H54 (cell line): ENCODE measurements around the gene RUSC2.
"Not testable (repeated sequence)": the region's sequence is repeated elsewhere in the genome, so short reads cannot be mapped to it uniquely, and the experiment has no call there.

ENCODE experiments used
- DNase-seq: peaks from one replicate; pipeline ENCODE4 v3.0.0; 2011; ENCODE audit warnings: low spot score, mixed read lengths; ENCODE audit not compliant: insufficient read length
- FAIRE-seq: peaks from 3 replicates; lab custom pipeline; 2011; peaks lifted over from hg19 to GRCh38; lab: Jason Lieb, UNC
- POLR2A ChIP-seq: IDR thresholded peaks from 2 replicates; pipeline ENCODE4 v1.6.1; 2011; ENCODE audit warnings: low read depth, mild to moderate bottlenecking, low read length

RUSC2 gene

GRCh38 chr9:35510383-35510753 lies 20.5 kb downstream of the RUSC2 start:
- TF ChIP-seq POLR2A = no peak
- FAIRE-seq (no peak), DNase-seq (no peak)

DNA sequence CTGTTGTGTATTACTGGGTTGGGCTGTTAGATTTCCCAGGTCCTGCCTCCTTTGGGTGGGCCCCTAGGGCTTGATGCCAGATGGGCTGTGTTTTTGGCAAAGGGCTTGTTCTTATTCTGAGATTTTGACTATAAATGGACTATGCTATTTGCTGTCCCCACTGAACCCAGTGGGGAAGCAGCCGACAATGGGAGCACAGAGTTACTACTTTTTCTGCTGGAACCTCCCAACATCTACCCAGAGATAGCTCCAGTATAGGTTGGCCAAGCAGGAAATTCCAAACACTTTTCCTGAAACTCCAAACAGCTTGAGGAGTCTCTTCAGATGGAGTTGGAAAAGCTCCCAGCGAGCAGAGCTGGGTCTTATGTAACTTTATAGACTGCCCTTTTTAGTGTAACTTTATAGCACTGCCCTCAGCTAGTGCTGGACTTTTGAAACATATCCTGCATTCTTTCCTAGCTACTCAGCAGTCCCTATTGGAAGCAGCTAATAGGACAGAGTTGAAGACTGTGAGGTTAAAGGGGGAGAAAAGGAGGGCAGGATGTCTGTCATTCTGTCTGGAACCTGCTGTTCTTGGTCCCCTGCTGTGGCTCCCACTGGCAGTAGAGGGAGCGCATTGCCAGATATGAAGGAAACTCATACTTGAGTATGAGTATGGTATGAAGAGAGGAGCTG lies 21.0 kb downstream of the RUSC2 start:
- DNase-seq (no peak), FAIRE-seq (peak; percentile 98)
- no peak for TF ChIP-seq POLR2A

GRCh38 chr9:35511453-35511852 lies 21.5 kb downstream of the RUSC2 start:
- TF ChIP-seq POLR2A = no peak
- no peak for DNase-seq
- FAIRE-seq = no peak

DNA sequence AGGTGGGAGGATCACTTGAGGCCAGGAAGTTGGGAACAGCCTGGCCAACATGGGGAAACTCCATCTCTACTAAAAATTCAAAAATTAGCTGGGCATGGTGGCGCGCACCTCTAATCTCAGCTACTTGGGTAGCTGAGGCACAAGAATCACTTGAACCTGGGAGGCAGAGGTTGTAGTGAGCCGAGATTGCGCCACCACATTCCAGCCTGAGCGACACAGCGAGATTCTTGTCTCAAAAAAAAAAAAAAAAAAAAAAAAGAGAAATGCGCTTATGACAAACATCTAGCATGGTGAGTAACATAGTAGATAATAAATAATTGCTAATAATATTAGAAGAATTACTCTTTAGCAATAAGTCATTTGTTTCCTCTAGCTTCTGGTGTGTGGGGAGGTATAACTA lies 25.9 kb downstream of the RUSC2 start:
- DNase-seq (no peak), FAIRE-seq (no peak)
- no peak for TF ChIP-seq POLR2A

DNA sequence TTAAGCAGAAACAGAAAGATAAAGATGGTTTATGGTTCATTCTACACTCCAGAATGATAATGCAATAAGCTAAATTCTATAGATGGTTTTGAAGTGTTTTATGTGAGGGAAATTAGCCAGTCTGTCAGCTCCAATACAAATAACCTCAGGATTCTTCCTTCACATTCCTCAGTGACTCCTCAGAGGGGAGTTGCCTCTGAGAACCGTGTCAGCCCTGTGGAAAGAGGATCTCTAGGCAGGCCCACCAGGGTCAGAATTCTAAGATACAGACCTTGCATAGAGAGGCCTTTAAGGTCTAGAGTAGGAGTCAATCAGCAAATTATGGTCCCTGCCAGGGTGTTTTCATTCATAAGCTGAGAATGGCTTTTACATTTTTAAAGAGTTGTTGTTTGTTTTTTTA lies 26.6 kb downstream of the RUSC2 start:
- FAIRE-seq (no peak), DNase-seq (no peak)
- no peak for TF ChIP-seq POLR2A

DNA sequence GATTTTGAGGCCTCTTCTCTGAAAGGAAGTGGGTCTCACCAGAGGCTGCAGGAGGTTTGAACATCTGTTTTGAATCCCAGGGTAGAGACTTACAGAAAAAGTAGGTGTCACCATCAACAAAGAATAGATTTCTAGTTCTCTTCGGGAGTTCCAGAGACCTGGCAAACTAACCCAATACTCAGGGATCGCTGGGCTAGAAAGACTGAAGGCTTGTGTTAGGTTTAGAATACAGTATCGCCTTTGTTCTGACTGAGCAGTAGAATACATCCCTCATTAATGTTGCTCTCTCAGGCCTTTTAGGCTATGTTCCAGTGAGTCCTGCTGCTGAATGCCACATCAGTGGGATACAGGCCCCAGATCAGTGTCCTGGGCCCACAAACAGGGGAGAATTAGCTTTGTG lies 27.2 kb downstream of the RUSC2 start:
- DNase-seq (no peak), FAIRE-seq (no peak)
- TF ChIP-seq POLR2A = no peak

GRCh38 chr9:35517552-35518224 lies 27.8 kb downstream of the RUSC2 start:
- DNase-seq (no peak), FAIRE-seq (no peak)
- no peak for TF ChIP-seq POLR2A

GRCh38 chr9:35518225-35518821 lies 28.4 kb downstream of the RUSC2 start:
- no peak for TF ChIP-seq POLR2A
- FAIRE-seq = peak; percentile 99
- DNase-seq = peak; percentile 36

GRCh38 chr9:35518981-35519679 lies 29.2 kb downstream of the RUSC2 start:
- FAIRE-seq = peak; percentile 23
- DNase-seq = no peak
- TF ChIP-seq POLR2A = no peak

DNA sequence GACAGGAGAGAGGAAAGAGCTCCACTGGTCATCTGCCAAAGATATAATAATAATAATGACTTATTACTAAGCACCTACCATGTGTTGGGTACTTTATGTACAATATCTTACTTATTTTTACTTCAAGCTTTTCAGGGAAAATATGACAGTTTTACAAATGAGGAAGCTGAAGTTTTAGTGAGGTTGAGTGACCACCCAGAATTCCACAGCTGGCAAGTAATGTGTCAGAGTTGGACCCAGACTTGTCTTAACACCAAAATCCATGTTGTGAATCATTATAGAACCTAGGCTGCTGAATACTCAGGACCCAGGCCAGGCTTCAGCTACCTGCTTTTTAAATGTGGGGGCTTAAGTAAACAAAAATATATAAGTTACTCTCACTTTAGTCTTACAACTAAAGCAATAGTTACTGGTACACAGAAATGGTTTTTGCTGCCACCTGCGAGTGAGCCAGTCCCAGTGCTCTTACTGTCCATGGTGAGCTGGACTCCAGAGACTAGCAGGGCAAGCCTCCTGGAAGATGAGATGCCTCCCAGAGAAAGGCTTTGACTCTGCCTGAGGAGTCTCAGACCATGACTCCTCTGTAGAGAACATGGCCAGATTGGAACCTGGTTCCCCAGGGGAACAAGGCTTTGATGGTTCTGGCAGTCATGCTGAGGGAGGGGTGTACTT lies 29.9 kb downstream of the RUSC2 start:
- DNase-seq (no peak), FAIRE-seq (no peak)
- no peak for TF ChIP-seq POLR2A

- no peak for TF ChIP-seq POLR2A
- no peak for DNase-seq
- FAIRE-seq = no peak
These were observed 30.4 kb downstream of the RUSC2 start for GRCh38 chr9:35520364-35520710.

DNA sequence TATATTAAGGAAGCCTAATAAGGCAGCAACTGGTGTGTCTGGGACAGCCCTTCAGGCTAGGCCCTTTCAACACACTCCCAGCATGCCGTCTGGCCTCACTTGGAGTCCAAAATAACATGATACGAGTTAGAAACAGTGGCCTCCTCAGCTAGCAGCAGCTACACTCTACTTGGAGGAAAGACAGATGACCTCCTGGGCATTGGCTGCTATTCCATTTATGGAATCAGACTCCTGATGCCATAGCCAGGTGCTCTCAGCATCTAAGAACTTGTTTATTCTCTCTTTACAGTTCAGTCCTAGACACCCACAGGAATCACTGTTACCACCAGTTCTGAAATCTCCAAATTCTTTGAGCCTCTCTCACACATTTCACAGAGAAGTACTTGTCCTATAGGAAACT lies 31.8 kb downstream of the RUSC2 start:
- no peak for FAIRE-seq
- DNase-seq = no peak
- no peak for TF ChIP-seq POLR2A

DNA sequence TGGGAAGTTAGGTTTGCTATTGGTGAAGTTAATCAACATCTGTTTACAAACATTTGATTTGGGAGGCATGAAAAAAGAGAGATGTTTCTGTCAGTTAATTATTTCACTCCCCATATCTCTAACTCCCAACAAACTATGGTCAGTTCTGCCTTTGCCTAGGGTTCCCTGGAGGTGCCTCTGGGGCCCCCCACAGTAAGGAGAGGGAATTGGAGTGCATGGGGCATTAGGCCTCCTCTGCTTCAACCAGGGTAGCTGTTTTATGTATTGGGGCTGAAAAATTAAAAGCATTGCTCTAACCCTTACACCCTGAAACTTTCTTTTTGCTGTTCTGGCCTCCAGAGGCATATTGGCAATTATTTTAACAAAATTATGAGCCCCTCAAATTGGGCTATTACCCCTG lies 32.3 kb downstream of the RUSC2 start:
- no peak for TF ChIP-seq POLR2A
- no peak for FAIRE-seq
- no peak for DNase-seq

- FAIRE-seq (no peak), DNase-seq (no peak)
- no peak for TF ChIP-seq POLR2A
These were observed 32.8 kb downstream of the RUSC2 start for GRCh38 chr9:35522700-35523099.

DNA sequence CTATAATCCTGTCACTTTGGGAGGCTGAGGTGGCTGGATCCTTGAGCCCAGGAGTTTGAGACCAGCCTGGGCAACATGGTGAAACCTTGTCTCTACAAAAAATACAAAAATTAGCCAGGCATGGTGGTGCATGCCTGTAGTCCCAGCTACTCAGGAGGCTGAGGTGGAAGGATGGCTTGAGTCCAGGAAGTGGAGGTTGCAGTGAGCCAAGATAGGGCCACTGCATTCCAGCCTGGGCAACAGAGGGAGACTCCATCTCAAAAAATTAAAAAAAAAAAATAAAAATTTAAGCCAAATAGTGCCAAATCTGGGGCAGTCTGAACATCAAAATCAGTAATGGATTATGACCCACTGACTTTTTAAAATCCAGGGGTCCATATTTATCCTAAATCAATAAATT lies 33.6 kb downstream of the RUSC2 start:
- FAIRE-seq, DNase-seq: not testable (repeated sequence)
